Keratinocyte (primary cell): ENCODE data around the gene PTCH2.

Experiments used
- CTCF ChIP-seq, 3 experiments: IDR thresholded peaks in 1 of 3; conservative IDR thresholded peaks in 1 of 3; optimal IDR thresholded peaks in 1 of 3; 2 replicates in 2 of 3; 3 replicates in 1 of 3; pipeline versions ENCODE3 to v1.5.1; 2011; ENCODE audit warnings: low read length in 3 of 3, mild to moderate bottlenecking in 3 of 3, moderate library complexity in 2 of 3, control low read depth in 1 of 3, inconsistent platforms in 1 of 3; ENCODE audit not compliant: insufficient read depth in 2 of 3; ENCODE audit errors: extremely low read depth in 1 of 3
- EZH2 ChIP-seq: IDR thresholded peaks from one replicate; pipeline ENCODE4 v1.6.1; 2012; ENCODE audit warnings: inconsistent platforms, mild to moderate bottlenecking, low read length, moderate library complexity

GRCh38 chr1:44828003-44828651 lies 14.9 kb downstream of the PTCH2 start:
- TF ChIP-seq CTCF (optimal IDR thresholded peaks at IDR 0.05 in 1 of 3, IDR thresholded peaks at IDR 0.05 in 1 of 3, conservative IDR thresholded peaks at IDR 0.05 in 1 of 3; ENCODE audit: extremely low read depth in 1 of 3, insufficient read depth in 2 of 3, low read length in 3 of 3), result no peak
- no peak for TF ChIP-seq EZH2
